GM12878 (cell line): ENCODE results near the gene AGBL1. TPM values are rescaled to one million over a fixed set of nuclear protein-coding genes. Genes with fewer than 3 reads are reported as not detected.

Experiments
- ATF3 ChIP-seq: IDR thresholded peaks from 2 replicates; pipeline ENCODE4 v1.6.1; 2011; ENCODE audit warnings: low read depth, mild to moderate bottlenecking, low read length, moderate library complexity, borderline replicate concordance; ENCODE audit errors: extremely low read depth
- E4F1 ChIP-seq: fragments of 450-650 bp; IDR thresholded peaks from 2 replicates; pipeline ENCODE4 v1.6.1; 2018; ENCODE audit warnings: borderline replicate concordance, mild to moderate bottlenecking; ENCODE audit not compliant: partially characterized antibody
- EP300 ChIP-seq, 2 experiments: fragments of 150-350 bp in 1 of 2; IDR thresholded peaks; 2 replicates each; pipeline ENCODE4 v1.6.1; 2011 to 2012; ENCODE audit warnings: low read depth in 2 of 2, low read length in 2 of 2, borderline replicate concordance in 1 of 2, improper control_type of control experiment in 1 of 2, inconsistent platforms in 1 of 2; ENCODE audit not compliant: control insufficient read depth in 1 of 2
- IKZF1 ChIP-seq: fragments of 450-650 bp; conservative IDR thresholded peaks from 2 replicates; pipeline ENCODE4 v1.6.1; 2017; ENCODE audit warnings: antibody characterized with exemption, mild to moderate bottlenecking
- PAX5 ChIP-seq: IDR thresholded peaks from 2 replicates; pipeline ENCODE4 v1.6.1; 2011; ENCODE audit warnings: low read depth, low read length, borderline replicate concordance
- PML ChIP-seq: IDR thresholded peaks from 2 replicates; pipeline ENCODE4 v1.6.1; 2012; ENCODE audit warnings: low read length, inconsistent platforms
- RUNX3 ChIP-seq: IDR thresholded peaks from 2 replicates; pipeline ENCODE4 v1.6.1; 2012; ENCODE audit warnings: low read length, inconsistent platforms
- SIN3A ChIP-seq: IDR thresholded peaks from 2 replicates; pipeline ENCODE4 v1.6.1; 2012; ENCODE audit warnings: low read depth, low read length, improper control_type of control experiment
- ZBTB40 ChIP-seq: fragments of 450-650 bp; IDR thresholded peaks from 2 replicates; pipeline ENCODE4 v1.6.1; 2016; ENCODE audit warnings: mild to moderate bottlenecking, moderate library complexity, borderline replicate concordance
- ZNF687 ChIP-seq: fragments of 450-650 bp; IDR thresholded peaks from 2 replicates; pipeline ENCODE4 v1.6.1; 2017; ENCODE audit warnings: mild to moderate bottlenecking, moderate library complexity
- ZSCAN29 ChIP-seq: fragments of 450-650 bp; IDR thresholded peaks from 2 replicates; pipeline ENCODE4 v1.6.1; 2017; ENCODE audit warnings: mild to moderate bottlenecking, moderate library complexity
- polyA plus RNA-seq, 11 experiments: library from polyadenylated mRNA; depleted of rRNA in 4 of 11; unstranded in 6 of 11; stranded (reverse) in 5 of 11; fragments of >200 nt; fragmentation: Nextera tagmentation in 4 of 11; fragmentation: Illumina TruSeq in 1 of 11; extraction: Ambion mirVana in 4 of 11; extraction: Trizol in 1 of 11; gene quantifications; 1 replicate in 1 of 11; 2 replicates in 10 of 11; pipeline versions ENCODE4 v1.2.1 to v1.2.3, GENCODE V29; 2011 to 2016; ENCODE audit warnings: inconsistent platforms in 2 of 11, missing spikeins in 2 of 11, low read depth in 1 of 11
- total RNA-seq, 4 experiments: library from RNA; depleted of rRNA in 3 of 4; stranded (reverse); fragments of >200 nt in 3 of 4; fragmentation: Illumina TruSeq in 1 of 4; extraction: Trizol in 1 of 4; gene quantifications; 2 replicates each; pipeline versions ENCODE4 v1.2.1 to v1.2.3, GENCODE V29; 2013 to 2021

AGBL1 gene
- total and polyA plus RNA-seq, 10 of the 15 experiments (the other 5 are each of a cell fraction or from before 2014, with no cell fraction given): not detected

GRCh38 chr15:86650094-86650493 lies 570.4 kb downstream of the AGBL1 start (continued):
- no peak for TF ChIP-seq E4F1
- TF ChIP-seq PAX5: no peak
- no peak for TF ChIP-seq ZSCAN29
- TF ChIP-seq ATF3: peak; percentile 33; the same call in 1 of the 2 replicates
- no peak for TF ChIP-seq ZNF687
- TF ChIP-seq SIN3A: no peak
- TF ChIP-seq RUNX3: no peak
- no peak for TF ChIP-seq IKZF1
- no peak for TF ChIP-seq EP300 (IDR thresholded peaks at IDR 0.05; ENCODE audit: borderline replicate concordance in 1 of 2, control insufficient read depth in 1 of 2, low read depth in 2 of 2, low read length in 2 of 2)
- TF ChIP-seq PML: no peak
- TF ChIP-seq ZBTB40: no peak
